ENCODE data around the gene HK1. TPM values are rescaled to one million over a fixed set of nuclear protein-coding genes. Genes with fewer than 3 reads are reported as not detected.
A peak's percentile ranks its signal among the peaks of the same experiment; 100 is the strongest.

The HK1 gene
- total RNA-seq = 106 and 172 TPM in 2 replicates
- 60.6 and 86.2 TPM in 2 replicates for polyA plus RNA-seq
- polyA plus RNA-seq (2012) = 99.0 and 147 TPM in 2 replicates
- 114 and 174 TPM in 2 replicates for polyA minus RNA-seq (ENCODE audit: low replicate concordance)

DNA sequence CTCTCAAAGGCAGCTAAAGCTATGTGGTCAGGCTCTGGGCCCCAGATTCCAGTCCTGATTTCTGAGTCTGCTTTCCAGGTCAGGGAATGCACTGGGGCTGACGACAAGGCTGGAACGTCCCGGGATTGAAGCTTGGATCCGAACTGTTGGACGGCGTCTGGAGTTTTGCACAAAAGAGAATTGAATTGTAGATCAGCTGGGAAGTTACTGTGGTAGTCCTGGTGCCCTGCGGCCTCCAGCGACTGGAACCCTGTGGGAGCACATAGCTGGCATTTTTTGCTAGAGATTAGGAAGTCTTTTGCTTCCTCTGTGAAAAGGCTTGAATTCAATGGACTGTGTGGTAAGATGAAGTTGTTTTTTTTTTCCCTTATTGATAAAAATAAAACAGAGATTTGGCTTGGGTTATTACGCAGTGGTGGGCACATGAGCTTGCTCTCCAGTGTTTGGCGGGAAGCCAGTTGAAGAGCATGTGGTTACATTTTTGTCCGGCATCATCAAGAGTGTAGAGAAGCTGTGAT lies at the start of gene HK1:
HK1 (plus strand) TSS at position 51 of the 518 bp plus-strand sequence.
- Histone ChIP-seq H3K4me2 (ENCODE audit: extremely low read depth, insufficient read depth, low read length) (no peak within 1 kb of the TSS), H3K27me3 (ENCODE audit: control insufficient read depth, insufficient read depth, low read length) (no peaks in the 10 kb centered on the region), H3K36me3 (ENCODE audit: control insufficient read depth, insufficient read depth, low read length) (no peaks in the 10 kb centered on the region), H3K4me3 (replicated peaks in 1 of 4; ENCODE audit: control extremely low read depth in 1 of 4, insufficient read depth in 1 of 4, low read depth in 3 of 4, low read length in 4 of 4) (no peak within 1 kb of the TSS), H3K27ac (ENCODE audit: insufficient read depth, low read length) (no peak within 1 kb of the TSS), H3K9me3 (ENCODE audit: control insufficient read depth, insufficient read depth, low read depth, low read length) (no peaks in the 10 kb centered on the region), H3K79me2 (ENCODE audit: control insufficient read depth, insufficient read depth, low read length) (no peaks in the 10 kb centered on the region), H3K4me1 (ENCODE audit: control insufficient read depth, extremely low read depth, insufficient read depth, low read length) (no peaks in the 10 kb centered on the region), H2AFZ (ENCODE audit: low read length) (no peak within 1 kb of the TSS), H4K20me1 (ENCODE audit: control insufficient read depth, extremely low read depth, insufficient read depth, low read length) (no peaks in the 10 kb centered on the region), H3K9ac (ENCODE audit: insufficient read depth, low read length) (no peak within 1 kb of the TSS)
- no peak for TF ChIP-seq EZH2 (IDR thresholded peaks at IDR 0.05; ENCODE audit: low read length, missing control alignments)
- peak in 1 of 2 donors; percentile 72 for DNase-seq (ENCODE audit: low read depth in 2 of 2)

- H2AFZ ChIP-seq (ENCODE audit: low read length) = no peak overlapping the region
Observed at GRCh38 chr10:69229616-69229916, 48.7 kb upstream of the HK1 start.

DNA sequence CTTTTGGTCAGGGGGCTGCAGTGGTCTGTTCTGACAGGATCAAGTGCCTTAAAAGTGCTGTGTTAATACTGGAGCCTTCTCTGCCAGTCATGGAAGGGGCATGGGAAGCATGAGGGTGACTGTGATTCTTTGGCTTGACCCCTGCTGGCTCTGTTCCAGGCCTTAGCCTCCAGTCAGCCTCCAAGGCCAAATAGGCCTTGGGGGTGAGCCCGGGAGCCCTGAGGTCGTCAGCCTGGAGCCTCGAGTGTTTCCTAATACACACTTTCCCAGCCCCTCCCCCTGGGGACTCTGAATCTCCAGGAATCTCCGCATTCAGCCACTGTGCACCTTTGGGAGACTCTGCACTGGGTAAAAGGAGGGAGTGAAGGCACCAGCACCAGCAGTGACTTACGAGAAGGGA lies 48.2 kb upstream of the HK1 start:
- Histone ChIP-seq H3K36me3 (ENCODE audit: control insufficient read depth, insufficient read depth, low read length) (no peaks in the 10 kb centered on the region), H3K27ac (ENCODE audit: insufficient read depth, low read length) (no peak overlapping the region), H3K9ac (ENCODE audit: insufficient read depth, low read length) (no peak overlapping the region), H3K4me1 (ENCODE audit: control insufficient read depth, extremely low read depth, insufficient read depth, low read length) (peaks cover 7% of the 10 kb centered on the region), H3K4me3 (replicated peaks in 1 of 4; ENCODE audit: control extremely low read depth in 1 of 4, insufficient read depth in 1 of 4, low read depth in 3 of 4, low read length in 4 of 4) (no peak overlapping the region), H3K27me3 (ENCODE audit: control insufficient read depth, insufficient read depth, low read length) (no peaks in the 10 kb centered on the region), H3K9me3 (ENCODE audit: control insufficient read depth, insufficient read depth, low read depth, low read length) (no peaks in the 10 kb centered on the region), H4K20me1 (ENCODE audit: control insufficient read depth, extremely low read depth, insufficient read depth, low read length) (no peaks in the 10 kb centered on the region), H3K79me2 (ENCODE audit: control insufficient read depth, insufficient read depth, low read length) (no peaks in the 10 kb centered on the region), H3K4me2 (ENCODE audit: extremely low read depth, insufficient read depth, low read length) (no peak overlapping the region), H2AFZ (ENCODE audit: low read length) (no peak overlapping the region)
- TF ChIP-seq CTCF (conservative IDR thresholded peaks at IDR 0.05 in 1 of 2, IDR thresholded peaks at IDR 0.05 in 1 of 2; ENCODE audit: low read depth in 1 of 2, low read length in 2 of 2) = no peak
- no peak for TF ChIP-seq EZH2 (IDR thresholded peaks at IDR 0.05; ENCODE audit: low read length, missing control alignments)
- no peak for DNase-seq (ENCODE audit: low read depth in 2 of 2)

More at GRCh38 chr10:69229616-69229916, 48.7 kb upstream of the HK1 start:
- Histone ChIP-seq H3K4me3 (replicated peaks in 1 of 4; ENCODE audit: control extremely low read depth in 1 of 4, insufficient read depth in 1 of 4, low read depth in 3 of 4, low read length in 4 of 4) (no peak overlapping the region), H3K4me2 (ENCODE audit: extremely low read depth, insufficient read depth, low read length) (no peak overlapping the region), H3K36me3 (ENCODE audit: control insufficient read depth, insufficient read depth, low read length) (no peaks in the 10 kb centered on the region), H3K79me2 (ENCODE audit: control insufficient read depth, insufficient read depth, low read length) (no peaks in the 10 kb centered on the region), H3K27me3 (ENCODE audit: control insufficient read depth, insufficient read depth, low read length) (no peaks in the 10 kb centered on the region), H3K4me1 (ENCODE audit: control insufficient read depth, extremely low read depth, insufficient read depth, low read length) (peaks cover 7% of the 10 kb centered on the region), H3K27ac (ENCODE audit: insufficient read depth, low read length) (no peak overlapping the region), H3K9me3 (ENCODE audit: control insufficient read depth, insufficient read depth, low read depth, low read length) (no peaks in the 10 kb centered on the region), H3K9ac (ENCODE audit: insufficient read depth, low read length) (no peak overlapping the region), H4K20me1 (ENCODE audit: control insufficient read depth, extremely low read depth, insufficient read depth, low read length) (no peaks in the 10 kb centered on the region)
- TF ChIP-seq EZH2 (IDR thresholded peaks at IDR 0.05; ENCODE audit: low read length, missing control alignments) = no peak
- TF ChIP-seq CTCF (conservative IDR thresholded peaks at IDR 0.05 in 1 of 2, IDR thresholded peaks at IDR 0.05 in 1 of 2; ENCODE audit: low read depth in 1 of 2, low read length in 2 of 2) = no peak
- DNase-seq (ENCODE audit: low read depth in 2 of 2) = no peak
